ENCODE results near the gene CHPF2.

The CHPF2 gene

GRCh38 chr7:151235091-151235787, 3.0 kb downstream of the CHPF2 start:
- peak; percentile 42 for DNase-seq

GRCh38 chr7:151236406-151236805, 4.1 kb downstream of the CHPF2 start:
- DNase-seq = peak; percentile 36

- no peak for DNase-seq
Measured at GRCh38 chr7:151237244-151238189, 5.2 kb downstream of the CHPF2 start.

GRCh38 chr7:151238190-151238810, 6.0 kb downstream of the CHPF2 start:
- peak; percentile 32 for DNase-seq

GRCh38 chr7:151238924-151239836, 6.9 kb downstream of the CHPF2 start:
- peak; percentile 33 for DNase-seq

GRCh38 chr7:151239837-151240459, 7.7 kb downstream of the CHPF2 start:
- DNase-seq = peak; percentile 41

- DNase-seq = no peak
Measured at GRCh38 chr7:151240536-151240935, 8.3 kb downstream of the CHPF2 start.

- peak; percentile 21 for DNase-seq
Measured at GRCh38 chr7:151240942-151241754, 8.9 kb downstream of the CHPF2 start.

- no peak for DNase-seq
Measured at GRCh38 chr7:151241755-151242096, 9.4 kb downstream of the CHPF2 start.

GRCh38 chr7:151242159-151243044, 10.1 kb downstream of the CHPF2 start:
- peak; percentile 32 for DNase-seq

GRCh38 chr7:151243045-151243349, 10.7 kb downstream of the CHPF2 start:
- peak; percentile 38 for DNase-seq

GRCh38 chr7:151243408-151244195, 11.3 kb downstream of the CHPF2 start:
- DNase-seq = peak; percentile 52

- peak; percentile 76 for DNase-seq
Measured at GRCh38 chr7:151244196-151244840, 12.0 kb downstream of the CHPF2 start.

- DNase-seq = peak; percentile 27
Measured at GRCh38 chr7:151244841-151245346, 12.6 kb downstream of the CHPF2 start.

- DNase-seq = peak; percentile 64
Measured at GRCh38 chr7:151245360-151246101, 13.2 kb downstream of the CHPF2 start.

GRCh38 chr7:151246102-151246850, 14.0 kb downstream of the CHPF2 start:
- peak; percentile 47 for DNase-seq
